ENCODE data around the gene CACNG1.

CACNG1 gene, protein sequence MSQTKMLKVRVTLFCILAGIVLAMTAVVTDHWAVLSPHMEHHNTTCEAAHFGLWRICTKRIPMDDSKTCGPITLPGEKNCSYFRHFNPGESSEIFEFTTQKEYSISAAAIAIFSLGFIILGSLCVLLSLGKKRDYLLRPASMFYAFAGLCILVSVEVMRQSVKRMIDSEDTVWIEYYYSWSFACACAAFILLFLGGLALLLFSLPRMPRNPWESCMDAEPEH

DNA sequence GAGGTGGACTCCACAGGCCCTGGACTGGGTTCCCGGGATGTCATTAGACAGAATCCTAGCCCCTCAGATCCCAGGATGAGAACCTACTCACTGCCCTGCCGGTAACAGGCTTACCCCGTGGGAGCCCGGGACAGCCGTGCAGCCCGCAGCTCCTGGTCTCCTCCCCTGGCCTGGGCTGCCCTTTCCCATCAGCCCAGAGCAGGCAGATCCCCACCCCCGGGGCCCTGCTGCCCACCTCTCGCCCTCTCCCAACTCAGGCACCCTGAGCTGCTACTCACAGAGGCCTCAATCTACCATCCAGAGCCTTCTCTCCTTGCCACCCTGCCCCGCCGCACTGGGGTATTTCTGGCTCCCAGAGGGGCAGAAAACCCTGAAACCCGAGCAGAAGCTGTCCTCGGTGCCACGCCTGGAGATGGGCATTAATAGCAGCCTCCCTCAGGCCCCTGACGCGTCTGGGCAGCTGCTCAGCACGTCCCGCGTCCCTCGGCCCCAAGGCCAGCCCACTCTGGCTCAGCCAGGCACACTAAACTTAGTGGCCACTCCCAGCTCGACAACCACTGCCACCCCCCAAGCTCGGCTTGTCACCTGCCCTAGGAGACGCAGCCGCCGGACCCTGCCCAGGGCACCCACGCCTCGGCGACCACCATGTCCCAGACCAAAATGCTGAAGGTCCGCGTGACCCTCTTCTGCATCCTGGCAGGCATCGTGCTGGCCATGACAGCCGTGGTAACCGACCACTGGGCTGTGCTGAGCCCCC lies at the start of gene CACNG1:
CACNG1 (plus strand) TSS at position 539 of the 757 bp plus-strand sequence; CDS start at position 646, 107 bp downstream.
- DNase-seq (ENCODE audit: low spot score): no peak

DNA sequence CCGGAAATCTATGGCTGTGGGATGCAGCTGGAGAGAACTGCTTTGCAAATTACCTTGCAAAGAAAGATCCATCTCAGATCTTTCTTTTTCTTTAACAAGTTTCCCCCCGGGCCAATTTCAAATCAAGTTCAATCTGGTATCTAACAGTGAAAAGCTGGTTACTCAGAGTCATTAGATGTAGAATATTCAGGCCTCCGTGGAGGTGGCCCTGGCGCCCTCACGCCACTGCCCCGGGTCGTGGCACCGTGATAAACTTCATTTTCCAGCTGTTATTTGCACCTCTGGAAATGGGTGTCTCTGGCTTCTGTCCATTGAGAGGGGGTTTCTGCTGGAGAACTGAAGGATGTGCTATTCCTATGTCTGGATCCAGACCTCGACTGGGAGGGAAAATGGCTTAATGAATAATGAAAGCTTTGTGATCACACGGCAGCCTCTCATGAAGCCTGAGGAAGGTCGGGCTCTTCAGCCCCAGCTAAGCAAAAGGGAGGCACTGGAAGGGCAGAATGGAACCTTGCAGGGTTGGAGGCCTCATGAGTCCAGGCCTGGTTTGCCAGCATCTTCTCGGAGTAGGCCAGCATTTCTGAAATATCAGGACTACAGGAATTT lies 49.3 kb upstream of the CACNG1 start:
- no peak for DNase-seq (ENCODE audit: low spot score)

DNA sequence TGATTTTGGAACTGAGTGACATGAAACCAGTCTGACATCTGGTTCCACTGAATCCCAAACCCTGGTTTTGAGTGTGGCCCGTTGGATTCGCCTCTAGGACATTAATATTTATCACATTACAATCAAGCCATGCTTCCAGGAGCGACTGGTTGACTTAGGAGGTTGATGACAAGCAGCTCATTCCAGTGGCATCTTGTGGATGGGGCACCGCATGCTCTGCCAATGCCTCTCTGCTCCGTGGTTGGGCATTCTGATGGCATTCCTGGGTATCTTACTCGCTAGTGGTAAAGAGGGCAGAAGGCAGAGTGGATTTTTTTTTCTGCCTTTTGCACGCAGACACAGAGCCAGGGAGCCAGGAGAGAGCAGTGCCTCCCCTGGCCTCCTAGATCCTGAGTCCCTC lies 48.4 kb upstream of the CACNG1 start:
- DNase-seq (ENCODE audit: low spot score): no peak

DNA sequence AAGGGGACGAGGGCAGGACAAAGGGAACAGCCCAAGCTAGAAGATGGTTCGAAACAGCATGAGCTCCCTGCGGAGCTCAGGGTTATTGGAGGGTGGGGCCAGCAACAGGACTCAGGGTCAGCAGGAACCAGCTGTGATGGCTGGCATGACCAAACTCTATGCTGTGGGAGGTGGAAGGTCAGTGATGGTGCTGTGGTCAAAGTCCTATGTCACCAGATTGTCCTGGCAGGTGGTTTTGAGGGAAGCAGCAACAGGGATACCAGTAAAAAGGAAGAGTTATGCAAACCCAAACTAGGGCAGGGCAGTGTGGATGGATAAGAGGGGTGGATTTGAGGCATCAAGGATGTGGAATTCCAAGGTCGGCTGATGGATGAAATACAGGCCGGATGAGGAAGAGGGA lies 47.4 kb upstream of the CACNG1 start:
- no peak for DNase-seq (ENCODE audit: low spot score)

DNA sequence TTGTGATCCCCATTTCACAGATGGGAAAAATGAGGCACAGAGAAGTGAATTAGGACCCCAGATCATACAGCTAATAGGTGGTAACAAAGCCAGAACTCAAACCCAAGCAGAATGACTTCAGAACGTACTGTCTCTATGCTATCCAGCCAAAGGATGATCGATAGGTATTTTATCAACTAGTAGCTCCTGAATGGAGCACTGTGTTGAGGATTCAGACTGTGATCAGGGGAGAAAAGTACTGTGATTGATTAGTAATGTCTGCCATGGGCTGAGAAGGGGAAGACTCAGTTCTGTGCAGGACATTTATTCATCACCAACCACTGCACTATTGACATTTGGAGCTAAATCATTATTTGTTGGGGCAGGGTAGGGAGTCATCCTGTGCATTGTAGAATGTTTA lies 41.1 kb upstream of the CACNG1 start:
- DNase-seq (ENCODE audit: low spot score): no peak

DNA sequence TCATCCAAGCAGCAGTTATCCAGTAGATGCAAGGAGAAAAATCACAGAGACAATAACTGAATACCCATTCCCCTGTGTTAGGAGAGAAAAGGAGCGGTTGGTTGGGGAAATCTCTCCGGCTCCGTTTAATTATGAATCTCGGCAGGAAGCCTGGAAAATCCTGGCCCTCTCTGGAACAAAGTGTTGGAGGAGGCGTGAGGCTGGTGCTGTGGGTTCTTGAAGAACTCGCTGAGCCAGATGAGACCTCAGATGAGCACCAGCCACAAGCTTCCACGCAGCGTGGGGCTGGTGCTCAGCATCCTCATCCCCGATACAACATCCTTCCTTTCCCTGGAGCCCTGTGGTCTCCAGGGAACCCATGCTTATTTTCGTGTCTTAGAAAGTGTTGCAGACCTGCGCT lies 40.2 kb upstream of the CACNG1 start:
- DNase-seq (ENCODE audit: low spot score): no peak

DNA sequence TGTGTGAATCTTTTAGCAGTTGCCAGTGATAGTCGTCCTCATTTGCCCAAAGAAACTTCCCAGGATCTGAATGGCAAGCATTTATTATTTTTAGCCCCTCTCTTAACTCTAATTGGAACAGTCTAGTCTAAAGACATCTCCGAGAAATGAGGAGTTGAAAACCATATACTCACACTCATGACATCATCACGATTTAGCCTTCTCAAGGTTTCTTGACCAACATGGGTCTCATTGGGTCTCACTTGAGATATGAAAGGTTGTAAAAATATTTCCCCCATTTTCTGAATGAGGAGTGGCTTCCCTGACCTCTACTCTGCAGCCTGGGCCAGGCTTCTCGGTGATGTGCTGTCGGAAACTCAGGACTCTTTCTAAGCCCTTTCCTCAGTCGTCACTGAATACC lies 37.1 kb upstream of the CACNG1 start:
- no peak for DNase-seq (ENCODE audit: low spot score)

DNA sequence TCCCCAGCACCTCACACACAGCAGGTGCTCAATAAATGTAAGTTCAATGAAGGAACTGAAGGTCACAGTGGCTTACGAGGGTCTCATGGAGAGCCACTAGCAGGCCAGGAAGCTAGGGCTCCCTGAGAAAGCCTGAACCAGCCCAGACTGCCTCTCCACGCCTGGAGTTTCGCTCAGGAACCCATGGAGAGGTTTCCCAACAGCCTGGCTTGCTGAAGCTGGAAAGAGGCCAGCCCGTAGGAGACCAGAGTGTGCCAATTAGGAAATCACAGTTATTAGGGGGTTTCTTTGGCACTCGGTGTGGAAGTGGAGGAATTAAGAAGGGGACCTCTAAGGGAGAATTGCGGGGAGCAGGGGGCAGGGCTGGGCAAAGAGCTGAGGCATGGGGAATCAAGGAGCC lies 36.3 kb upstream of the CACNG1 start:
- DNase-seq (ENCODE audit: low spot score): no peak

DNA sequence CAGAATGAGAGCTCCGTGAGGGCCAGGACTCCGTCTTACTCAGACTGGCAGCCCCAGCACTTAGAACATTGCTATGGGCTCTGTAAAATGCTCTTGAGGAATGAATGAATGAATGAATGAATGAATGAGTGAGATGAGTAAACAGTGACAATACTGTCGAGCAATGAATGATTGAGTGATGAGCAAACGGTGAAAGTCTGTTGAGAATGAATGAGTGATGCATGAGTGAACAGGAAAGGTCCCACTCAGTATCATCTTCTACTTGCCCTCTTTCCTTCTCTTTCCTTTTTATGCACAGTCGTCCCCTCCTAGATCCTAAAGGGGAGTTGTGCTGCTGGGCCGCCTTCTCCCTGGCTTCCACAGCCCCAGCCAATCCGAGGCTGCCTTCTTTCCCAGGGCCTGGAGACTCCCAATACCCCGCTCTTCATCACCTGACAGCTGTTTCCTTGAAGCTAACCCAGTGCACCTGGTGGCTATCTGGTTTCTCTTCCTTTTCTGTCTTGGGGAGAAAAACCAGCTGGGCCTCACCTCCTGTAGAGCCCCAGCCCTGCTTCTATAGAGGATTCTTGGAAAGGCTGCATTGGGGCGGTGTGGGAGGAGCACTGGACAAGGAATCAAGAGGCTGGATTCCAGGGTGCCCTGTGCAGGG lies 32.7 kb upstream of the CACNG1 start:
- no peak for DNase-seq (ENCODE audit: low spot score)

DNA sequence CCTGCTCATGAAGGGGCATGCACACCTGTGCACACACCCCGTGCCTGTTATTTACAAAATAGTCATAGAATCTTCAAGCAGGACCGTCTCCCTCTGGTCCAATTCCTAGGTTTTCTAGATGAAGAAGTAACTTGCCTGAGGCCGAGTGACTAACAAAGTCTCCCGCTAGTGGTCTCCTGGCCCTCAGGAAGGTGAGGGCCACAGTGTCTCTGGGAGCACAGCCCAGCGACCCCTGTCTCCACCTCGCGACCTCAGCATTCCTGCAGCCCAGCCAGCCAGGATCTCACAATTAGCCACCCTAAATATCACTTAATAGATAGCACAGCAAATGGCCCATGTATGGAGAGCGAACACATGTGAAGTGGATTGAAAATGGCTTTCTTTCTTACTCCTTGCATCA lies 30.5 kb upstream of the CACNG1 start:
- no peak for DNase-seq (ENCODE audit: low spot score)

DNA sequence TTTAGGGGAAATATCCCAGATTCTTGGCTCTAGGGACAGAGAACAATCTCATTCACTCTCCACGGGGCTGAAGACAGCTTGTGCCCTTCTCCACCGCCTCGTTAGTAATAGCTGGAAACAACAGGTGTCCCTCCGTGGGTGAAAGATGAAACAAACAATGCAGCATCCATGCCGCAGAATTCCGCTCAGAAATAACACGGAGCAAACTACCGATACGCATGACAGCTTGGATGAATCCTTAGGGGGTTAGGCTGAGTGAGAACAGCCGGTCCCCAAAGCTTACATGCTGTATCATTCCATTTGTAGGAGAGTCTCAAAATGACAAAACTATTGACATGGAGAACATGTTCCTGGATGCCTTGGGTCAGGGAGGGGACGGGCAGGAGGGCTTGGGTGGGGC lies 29.4 kb upstream of the CACNG1 start:
- no peak for DNase-seq (ENCODE audit: low spot score)

DNA sequence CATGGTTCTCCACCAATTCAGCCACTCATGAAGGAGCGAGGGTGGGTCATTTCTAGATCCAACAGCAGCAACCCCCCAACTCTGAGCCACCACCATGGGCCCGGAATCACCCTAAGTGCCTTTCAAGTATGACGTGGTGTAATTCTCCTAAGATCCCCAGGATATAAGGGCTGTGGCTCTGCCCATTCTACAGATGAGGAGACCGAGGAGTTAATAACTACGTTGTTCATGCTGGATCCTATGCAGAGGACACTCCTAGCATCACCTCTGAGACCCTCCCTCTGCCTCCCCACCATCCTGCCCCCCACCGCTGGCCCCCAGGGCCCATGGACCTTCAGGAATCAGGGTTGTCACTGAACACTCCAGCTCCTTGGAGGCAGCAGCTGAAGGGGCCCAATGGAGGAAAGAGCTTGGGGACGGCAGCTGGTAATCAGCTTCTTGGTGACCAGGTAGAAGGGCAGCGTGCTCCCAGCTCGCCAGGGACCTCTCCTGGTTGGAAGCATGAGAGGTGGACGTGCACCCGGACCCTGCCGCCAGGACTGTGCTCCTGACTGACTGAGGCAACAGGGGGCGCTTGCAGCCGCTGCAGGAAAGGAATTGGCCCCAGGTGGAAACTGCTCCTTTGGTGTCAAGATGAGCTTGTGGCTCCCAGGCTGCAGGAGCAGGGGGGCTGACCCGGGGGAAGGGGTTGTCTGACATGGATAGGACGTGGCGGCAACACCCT lies 28.2 kb upstream of the CACNG1 start:
- no peak for DNase-seq (ENCODE audit: low spot score)

DNA sequence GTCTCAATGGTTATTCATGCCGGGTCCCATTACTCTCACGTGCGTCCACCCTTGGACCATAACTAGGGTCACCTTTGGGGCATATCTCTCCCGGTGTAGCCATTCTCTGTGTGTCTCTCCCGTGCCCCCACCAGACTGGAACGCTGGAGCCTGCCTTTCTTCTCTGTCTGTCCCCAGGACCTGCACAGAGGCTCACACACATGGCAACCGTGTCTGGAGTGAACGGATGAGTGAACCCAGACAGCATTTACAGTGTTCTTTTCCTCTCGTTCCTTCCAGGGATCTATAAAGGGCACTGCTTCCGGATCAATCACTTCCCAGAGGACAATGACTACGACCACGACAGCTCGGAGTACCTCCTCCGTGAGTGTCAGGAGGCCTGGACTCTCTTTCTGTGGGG lies 26.4 kb upstream of the CACNG1 start:
- no peak for DNase-seq (ENCODE audit: low spot score)

DNA sequence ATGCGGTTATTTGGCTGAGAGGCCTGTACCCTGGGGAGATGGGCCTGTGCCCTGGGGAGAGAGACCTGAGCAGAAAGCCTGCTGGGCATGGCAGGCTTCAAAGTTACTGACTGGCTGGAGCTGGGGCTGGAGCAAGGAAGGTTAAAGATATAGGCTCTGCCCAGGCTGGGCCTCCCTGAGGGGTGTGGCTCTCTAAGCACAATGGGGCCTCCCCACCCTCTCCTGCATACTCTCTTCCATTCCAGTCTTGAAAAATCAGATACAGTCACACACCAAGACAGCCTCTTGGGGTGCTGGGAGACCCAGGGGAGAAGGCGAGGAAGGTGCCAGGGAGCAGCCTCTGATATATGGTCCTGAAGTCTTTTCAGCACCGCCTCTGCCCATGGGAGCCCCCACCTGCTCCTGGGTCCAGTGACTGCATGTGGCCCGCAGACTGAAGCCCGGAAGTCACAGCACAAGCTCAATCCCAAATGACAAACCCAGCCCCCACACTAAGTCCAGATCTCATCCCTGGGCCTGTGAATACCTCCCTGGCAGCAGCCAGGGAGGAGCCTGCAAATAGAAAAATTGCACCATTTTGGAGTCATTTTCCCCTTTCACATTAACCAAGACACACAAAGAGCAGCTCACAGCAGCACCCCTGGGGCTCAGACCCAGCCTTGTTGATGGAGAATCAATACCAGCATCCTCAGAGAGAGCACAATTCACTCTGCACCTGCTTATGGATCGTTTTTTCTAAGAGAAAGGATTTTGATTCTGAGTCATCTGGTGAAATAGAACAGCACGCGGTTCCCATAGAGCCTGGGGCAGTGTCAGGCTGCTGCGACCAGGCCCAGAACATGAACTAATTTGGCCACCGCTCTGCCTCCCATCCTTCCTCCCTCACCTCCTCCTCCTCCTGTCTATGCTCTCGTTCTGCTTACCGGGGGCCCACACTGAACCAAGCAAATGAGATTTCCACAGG lies 25.6 kb upstream of the CACNG1 start:
- no peak for DNase-seq (ENCODE audit: low spot score)

DNA sequence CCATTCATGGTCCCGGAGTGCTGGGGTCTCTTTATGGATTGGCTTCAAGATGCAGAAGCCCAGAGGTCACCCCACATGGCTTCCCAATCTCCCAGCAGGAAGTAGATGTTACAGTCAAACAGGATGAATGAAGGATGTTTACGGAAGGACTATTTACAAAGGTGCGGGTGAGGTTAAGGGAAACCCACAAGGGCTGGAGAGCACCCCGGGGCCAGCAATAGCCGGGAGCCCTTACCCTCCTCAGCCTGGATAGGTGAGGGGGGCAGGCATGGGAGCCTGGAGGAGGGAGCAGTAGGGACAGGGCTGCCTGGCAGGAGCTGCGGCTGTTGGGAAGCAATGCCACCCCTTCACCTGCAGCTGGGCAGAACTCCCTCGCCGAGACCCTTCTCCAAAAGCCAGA lies 24.5 kb upstream of the CACNG1 start:
- no peak for DNase-seq (ENCODE audit: low spot score)

DNA sequence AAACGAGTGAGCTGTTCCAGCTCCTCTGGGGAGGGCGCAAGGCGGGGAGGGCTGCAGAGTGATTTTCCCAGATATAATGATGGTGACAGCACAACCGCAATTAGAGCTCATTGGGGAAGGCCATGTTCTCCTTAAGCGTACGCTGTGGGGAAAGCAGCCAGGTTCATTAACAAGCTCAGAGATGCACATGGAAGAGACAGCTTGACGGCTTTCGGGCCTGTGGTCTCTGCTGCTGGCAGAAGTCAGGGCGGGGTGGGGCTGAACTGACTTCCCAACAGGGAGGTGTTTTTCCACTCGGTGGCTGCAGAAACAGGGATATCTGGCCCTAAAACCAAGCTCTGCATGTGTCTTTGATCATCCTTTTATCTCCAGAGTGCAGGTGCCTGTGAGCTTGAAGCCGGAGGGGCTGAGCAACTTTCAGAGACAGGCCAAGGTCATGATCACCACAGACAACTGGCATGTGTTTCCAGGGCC lies 24.0 kb upstream of the CACNG1 start:
- DNase-seq (ENCODE audit: low spot score): no peak

DNA sequence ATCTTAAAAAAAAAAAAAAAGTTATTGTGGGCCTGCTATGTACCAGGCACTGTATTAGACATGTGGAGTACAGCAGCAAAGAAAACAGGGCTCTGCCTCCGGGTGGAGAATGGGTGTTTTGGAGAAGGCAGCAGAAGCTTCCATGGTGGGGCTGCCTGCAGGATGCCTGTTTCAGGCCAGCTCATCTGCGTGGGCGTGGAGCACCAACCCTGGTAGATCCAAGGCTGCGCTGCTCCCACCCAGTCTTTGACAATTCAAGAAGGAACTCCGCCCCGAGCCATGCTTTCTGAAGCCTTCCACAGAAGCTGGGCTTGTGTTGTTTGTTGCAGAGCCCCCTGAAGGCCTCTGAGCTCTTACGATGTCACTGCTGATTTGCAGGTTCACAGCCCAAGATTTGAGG lies 23.2 kb upstream of the CACNG1 start:
- no peak for DNase-seq (ENCODE audit: low spot score)

DNA sequence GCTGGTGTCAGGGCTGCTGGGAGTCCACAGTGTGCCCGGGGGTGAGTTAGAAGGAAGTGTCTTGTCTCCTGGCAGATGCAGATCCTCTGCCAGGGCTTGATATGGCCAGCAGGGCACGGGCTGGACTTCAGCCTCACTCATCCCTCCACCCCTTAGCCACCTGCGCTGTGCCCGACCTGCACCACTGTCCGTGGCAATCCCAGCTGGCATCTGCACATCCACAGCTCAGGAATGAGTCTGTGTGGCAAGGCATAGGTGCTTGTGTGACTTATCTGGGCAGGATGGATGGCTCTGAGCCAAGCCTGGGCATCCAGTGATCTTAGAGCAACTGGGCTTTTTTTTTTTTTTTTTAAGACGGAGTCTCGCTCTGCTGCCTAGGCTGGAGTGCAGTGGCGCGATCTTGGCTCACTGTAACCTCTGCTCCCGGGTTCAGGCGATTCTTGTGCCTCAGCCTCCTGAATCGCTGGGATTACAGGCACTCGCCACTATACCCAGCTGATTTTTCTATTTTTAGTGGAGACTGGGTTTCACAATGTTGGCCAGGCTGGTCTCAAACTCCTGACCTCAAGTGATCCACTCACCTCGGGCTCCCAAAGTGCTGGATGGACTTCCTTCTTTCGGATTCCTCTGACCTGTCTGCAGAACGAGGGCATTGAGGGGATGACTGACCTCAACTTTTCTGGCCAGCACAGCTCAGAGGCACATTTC lies 22.5 kb upstream of the CACNG1 start:
- no peak for DNase-seq (ENCODE audit: low spot score)

DNA sequence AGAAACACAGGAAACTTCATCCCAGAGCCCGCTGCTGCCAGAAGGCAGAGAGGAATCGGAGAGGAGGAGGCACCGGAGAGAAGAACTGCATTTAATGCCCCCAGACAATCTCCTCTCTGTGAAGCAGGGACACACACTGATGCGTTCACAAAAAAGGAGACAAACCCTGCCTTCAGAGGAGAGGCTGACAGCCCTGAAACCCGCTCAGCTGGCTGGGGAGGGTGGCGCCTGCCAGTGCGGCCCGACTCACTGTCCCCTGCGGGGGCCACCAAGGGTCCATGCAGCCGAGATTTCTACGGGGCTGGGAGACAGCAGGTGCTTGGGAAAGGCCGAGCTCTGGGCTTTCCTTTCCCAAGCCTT lies 21.9 kb upstream of the CACNG1 start:
- no peak for DNase-seq (ENCODE audit: low spot score)

DNA sequence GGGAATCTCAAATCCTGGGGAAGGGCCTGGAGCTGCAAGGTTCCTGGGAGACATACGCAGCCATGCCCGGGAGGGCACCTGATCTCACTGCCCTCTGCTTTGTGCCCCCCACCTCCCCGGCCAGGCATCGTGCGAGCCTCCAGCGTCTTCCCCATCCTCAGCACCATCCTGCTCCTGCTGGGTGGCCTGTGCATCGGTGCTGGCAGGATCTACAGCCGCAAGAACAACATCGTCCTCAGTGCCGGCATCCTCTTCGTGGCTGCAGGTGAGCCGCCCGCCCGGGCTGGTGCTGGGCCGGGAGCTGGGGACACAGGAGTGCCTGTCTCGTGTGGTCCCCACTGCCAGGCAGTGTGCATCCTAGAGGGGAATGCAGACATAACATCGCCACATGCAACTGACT lies 19.6 kb upstream of the CACNG1 start:
- no peak for DNase-seq (ENCODE audit: low spot score)

All from AG08396 (cell line).